Stimulated activated CD8-positive, alpha-beta memory T cell treated with anti-CD3 and anti-CD28 coated beads, Interleukin-4, amount 100 ng/mL, for 1 hour (primary cell): ENCODE data around the gene NATD1.

ENCODE experiments used
- DNase-seq, 2 donors: peaks; one replicate each; pipeline ENCODE4 v3.0.0-alpha.2; 2020; ENCODE audit warnings: low read depth in 2 of 2, low spot score in 1 of 2

NATD1 gene

GRCh38 chr17:21275579-21276263 lies 22.5 kb upstream of the NATD1 start:
- peak; percentile 90 to 94 for DNase-seq

GRCh38 chr17:21275047-21275578 lies 21.9 kb upstream of the NATD1 start:
- DNase-seq: no peak

- DNase-seq: no peak
Measured at GRCh38 chr17:21272881-21273792, 19.9 kb upstream of the NATD1 start.

- DNase-seq: no peak
Measured at GRCh38 chr17:21272250-21272649, 19.0 kb upstream of the NATD1 start.

GRCh38 chr17:21271454-21272183 lies 18.4 kb upstream of the NATD1 start:
- DNase-seq: no peak

GRCh38 chr17:21269394-21269793 lies 16.2 kb upstream of the NATD1 start:
- no peak for DNase-seq

GRCh38 chr17:21268596-21269188 lies 15.5 kb upstream of the NATD1 start:
- no peak for DNase-seq

- DNase-seq: no peak
Measured at GRCh38 chr17:21263376-21263775, 10.2 kb upstream of the NATD1 start.

- no peak for DNase-seq
Measured at GRCh38 chr17:21262259-21262993, 9.2 kb upstream of the NATD1 start.

GRCh38 chr17:21258593-21258992 lies 5.4 kb upstream of the NATD1 start:
- no peak for DNase-seq

- DNase-seq: no peak
Measured at GRCh38 chr17:21253646-21254441, 634 bp upstream of the NATD1 start.

- no peak for DNase-seq
Measured at GRCh38 chr17:21252289-21252795, 868 bp downstream of the NATD1 start.

- DNase-seq: no peak
Measured at GRCh38 chr17:21251337-21252010, 1.7 kb downstream of the NATD1 start.

- no peak for DNase-seq
Measured at GRCh38 chr17:21250854-21251253, 2.4 kb downstream of the NATD1 start.

GRCh38 chr17:21249920-21250703 lies 3.1 kb downstream of the NATD1 start:
- DNase-seq: no peak

GRCh38 chr17:21249086-21249795 lies 4.0 kb downstream of the NATD1 start:
- DNase-seq: no peak

- DNase-seq: no peak
Measured at GRCh38 chr17:21248500-21248899, 4.7 kb downstream of the NATD1 start.
